GM06990 (cell line): ENCODE data around the gene TWIST2.

Source experiments
- DNase-seq: peaks from one replicate; pipeline ENCODE4 v3.0.0-alpha.2; 2011; ENCODE audit not compliant: insufficient read length; ENCODE audit errors: extremely low read depth
- H3K27me3 ChIP-seq: replicated peaks from 2 replicates; pipeline ENCODE4 v1.6.0; 2011; ENCODE audit warnings: low read length; ENCODE audit not compliant: control insufficient read depth, insufficient read depth
- H3K36me3 ChIP-seq: 2 replicates; pipeline ENCODE4 v1.5.1; 2011; ENCODE audit warnings: low read length; ENCODE audit not compliant: control insufficient read depth, insufficient read depth
- H3K4me3 ChIP-seq: replicated peaks from 2 replicates; pipeline ENCODE4 v1.5.1; 2011; ENCODE audit warnings: low read depth, mild to moderate bottlenecking, control low read depth, low read length
- CTCF ChIP-seq: IDR thresholded peaks from 2 replicates; pipeline ENCODE4 v1.5.1; 2011; ENCODE audit warnings: low read length, control low read depth, mild to moderate bottlenecking, inconsistent platforms; ENCODE audit not compliant: insufficient read depth, poor library complexity, severe bottlenecking

The TWIST2 gene

GRCh38 chr2:238911376-238912227 is 63.7 kb downstream of the TWIST2 start:
- DNase-seq, result no peak
- no peak for TF ChIP-seq CTCF
- Histone ChIP-seq H3K4me3 (no peak overlapping the region), H3K27me3 (no peaks in the 10 kb centered on the region), H3K36me3 (no peaks in the 10 kb centered on the region)

GRCh38 chr2:238912228-238912915 is 64.5 kb downstream of the TWIST2 start:
- no peak for DNase-seq
- no peaks in the 10 kb centered on the region for H3K27me3 ChIP-seq
- TF ChIP-seq CTCF, result no peak
- H3K4me3 ChIP-seq, result no peak overlapping the region
- no peaks in the 10 kb centered on the region for H3K36me3 ChIP-seq

- no peak for DNase-seq
- Histone ChIP-seq H3K27me3 (no peaks in the 10 kb centered on the region), H3K36me3 (no peaks in the 10 kb centered on the region), H3K4me3 (no peak overlapping the region)
- TF ChIP-seq CTCF, result no peak
Observed at GRCh38 chr2:238912916-238913875, 65.3 kb downstream of the TWIST2 start.

DNA sequence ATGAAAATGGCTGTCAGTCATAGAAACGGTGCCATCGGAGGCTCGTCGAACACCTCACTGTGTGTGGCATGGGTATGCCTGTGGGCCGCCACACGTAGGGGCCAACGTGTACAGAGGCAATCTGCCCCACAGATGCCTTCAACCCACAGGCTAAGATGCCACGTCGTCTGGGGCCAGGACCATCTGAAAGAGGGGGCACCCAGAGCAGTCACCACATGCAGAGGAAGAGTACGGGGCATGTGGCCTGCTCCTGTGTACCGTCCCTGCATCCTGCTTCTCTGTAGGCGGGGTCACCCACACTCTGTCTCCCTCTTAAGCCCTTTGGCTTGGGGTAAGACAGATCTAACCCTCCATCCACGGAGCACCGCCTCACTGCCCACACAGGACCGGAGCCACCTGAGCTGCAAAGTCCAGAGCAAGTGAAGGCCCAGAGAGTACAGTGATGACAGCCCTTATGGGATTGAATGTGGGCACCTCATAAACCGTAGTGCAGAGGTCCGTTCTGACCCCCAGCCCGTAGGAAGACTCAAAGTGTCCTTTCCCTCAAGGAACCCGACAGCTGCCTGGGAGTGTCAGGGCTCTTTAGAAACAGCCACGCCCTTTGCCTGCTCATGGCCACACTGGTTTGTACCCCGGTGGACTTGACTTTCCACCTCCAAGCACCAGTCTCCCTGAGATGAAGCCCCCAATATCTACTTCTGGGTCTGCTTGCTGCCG is 66.2 kb downstream of the TWIST2 start:
- Histone ChIP-seq H3K36me3 (no peaks in the 10 kb centered on the region), H3K27me3 (no peaks in the 10 kb centered on the region), H3K4me3 (no peak overlapping the region)
- no peak for TF ChIP-seq CTCF
- no peak for DNase-seq

DNA sequence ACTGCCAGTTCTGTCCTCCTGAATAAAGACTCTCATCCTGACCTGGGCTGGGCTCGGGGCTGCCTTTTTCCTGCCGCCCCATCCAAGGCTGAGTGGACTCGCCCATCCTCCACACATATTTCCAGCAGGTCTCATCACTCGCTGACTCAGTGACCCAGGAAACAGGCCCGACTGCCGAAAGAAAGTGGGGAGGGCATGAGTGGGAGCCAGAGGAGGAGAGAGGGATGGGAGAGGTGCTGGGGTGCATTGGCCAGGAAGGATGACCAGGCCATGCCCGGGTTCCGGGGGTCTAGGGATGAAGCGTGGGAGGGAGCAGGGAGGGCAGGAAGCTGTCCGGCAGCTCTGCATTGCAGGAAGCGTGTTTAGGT is 66.7 kb downstream of the TWIST2 start:
- Histone ChIP-seq H3K4me3 (no peak overlapping the region), H3K36me3 (no peaks in the 10 kb centered on the region), H3K27me3 (no peaks in the 10 kb centered on the region)
- TF ChIP-seq CTCF, result no peak
- DNase-seq, result no peak
